ENCODE data around the gene PKP2.
"Not testable (repeated sequence)": the region's sequence is repeated elsewhere in the genome, so short reads cannot be mapped to it uniquely, and the experiment has no call there.

The PKP2 gene

DNA sequence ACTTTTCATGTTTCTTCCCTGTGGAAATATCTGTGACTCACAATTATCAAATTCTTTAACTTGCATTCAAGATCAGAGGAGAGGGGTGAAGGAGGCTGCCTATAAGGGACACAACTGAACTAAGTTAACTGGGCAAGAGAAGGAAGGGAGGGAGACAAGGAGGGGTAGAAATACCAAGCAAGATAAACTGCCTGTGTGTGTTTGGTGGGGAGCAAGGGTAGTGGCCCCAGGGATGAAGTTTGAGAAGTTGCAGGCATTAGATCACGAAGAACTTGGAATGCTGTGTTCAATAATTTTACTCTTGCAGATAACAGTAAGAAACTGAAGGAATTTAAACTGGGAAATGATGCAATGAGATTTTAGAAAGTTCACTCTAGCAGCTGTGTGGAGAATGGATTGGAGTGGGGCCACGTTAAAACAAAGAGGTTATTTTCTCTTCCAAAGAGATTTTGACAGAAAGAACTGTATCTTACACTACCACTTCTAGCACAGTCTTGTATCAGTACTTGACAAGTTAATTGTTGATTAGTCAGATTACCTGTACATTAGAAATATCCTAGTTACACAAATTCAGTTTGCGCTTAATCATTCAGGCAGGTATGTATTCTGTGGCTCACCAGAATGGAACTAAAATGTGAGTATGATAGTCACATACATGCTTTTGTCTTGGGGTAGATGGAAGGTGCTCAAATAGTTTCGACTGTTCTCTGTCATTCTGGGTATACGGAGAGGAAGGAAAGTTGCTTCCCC, 7.4 kb downstream of the PKP2 start:
- peaks cover 0 to 7% of the 10 kb centered on the region in 2 donors for H3K27me3 ChIP-seq
- H3K4me1 ChIP-seq = no peaks in the 10 kb centered on the region
- no peak overlapping the region for H3K4me3 ChIP-seq
- no peak overlapping the region for H3K27ac ChIP-seq
- intact Hi-C loops (cut with DNase I; ENCODE audit: low total_unique reads) = no loop called here
- no peaks in the 10 kb centered on the region for H3K36me3 ChIP-seq
- H3K9me3 ChIP-seq = no peaks in the 10 kb centered on the region
- TF ChIP-seq, protein P1, sequence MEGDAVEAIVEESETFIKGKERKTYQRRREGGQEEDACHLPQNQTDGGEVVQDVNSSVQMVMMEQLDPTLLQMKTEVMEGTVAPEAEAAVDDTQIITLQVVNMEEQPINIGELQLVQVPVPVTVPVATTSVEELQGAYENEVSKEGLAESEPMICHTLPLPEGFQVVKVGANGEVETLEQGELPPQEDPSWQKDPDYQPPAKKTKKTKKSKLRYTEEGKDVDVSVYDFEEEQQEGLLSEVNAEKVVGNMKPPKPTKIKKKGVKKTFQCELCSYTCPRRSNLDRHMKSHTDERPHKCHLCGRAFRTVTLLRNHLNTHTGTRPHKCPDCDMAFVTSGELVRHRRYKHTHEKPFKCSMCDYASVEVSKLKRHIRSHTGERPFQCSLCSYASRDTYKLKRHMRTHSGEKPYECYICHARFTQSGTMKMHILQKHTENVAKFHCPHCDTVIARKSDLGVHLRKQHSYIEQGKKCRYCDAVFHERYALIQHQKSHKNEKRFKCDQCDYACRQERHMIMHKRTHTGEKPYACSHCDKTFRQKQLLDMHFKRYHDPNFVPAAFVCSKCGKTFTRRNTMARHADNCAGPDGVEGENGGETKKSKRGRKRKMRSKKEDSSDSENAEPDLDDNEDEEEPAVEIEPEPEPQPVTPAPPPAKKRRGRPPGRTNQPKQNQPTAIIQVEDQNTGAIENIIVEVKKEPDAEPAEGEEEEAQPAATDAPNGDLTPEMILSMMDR (IDR thresholded peaks at IDR 0.05) = no peak
- DNase-seq = no peak

DNA sequence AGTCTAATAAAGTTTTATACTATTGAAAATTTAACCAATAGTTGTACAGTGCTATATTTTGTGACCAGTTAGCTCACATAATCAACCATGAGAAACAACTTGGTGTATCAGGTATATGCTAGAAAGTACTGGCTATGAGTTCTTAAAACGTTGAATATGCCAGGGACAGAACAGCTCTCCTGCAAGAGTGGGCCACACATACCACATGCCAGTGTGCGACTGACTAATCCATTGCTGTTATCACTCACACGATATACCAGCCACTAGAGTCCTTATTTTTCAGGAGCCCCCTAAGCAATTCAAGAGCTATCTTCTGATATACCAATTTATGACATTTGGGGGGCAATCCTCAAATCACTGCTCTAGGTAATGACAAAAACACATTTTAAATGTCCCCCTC, 9.5 kb downstream of the PKP2 start:
- intact Hi-C loops (cut with DNase I; ENCODE audit: low total_unique reads) = no loop called here
- Histone ChIP-seq H3K27me3 (no peaks in the 10 kb centered on the region), H3K27ac (no peak overlapping the region), H3K4me3 (no peak overlapping the region), H3K9me3 (no peaks in the 10 kb centered on the region), H3K4me1 (no peaks in the 10 kb centered on the region), H3K36me3 (no peaks in the 10 kb centered on the region)
- TF ChIP-seq, protein P1 (IDR thresholded peaks at IDR 0.05) = no peak
- DNase-seq = no peak

DNA sequence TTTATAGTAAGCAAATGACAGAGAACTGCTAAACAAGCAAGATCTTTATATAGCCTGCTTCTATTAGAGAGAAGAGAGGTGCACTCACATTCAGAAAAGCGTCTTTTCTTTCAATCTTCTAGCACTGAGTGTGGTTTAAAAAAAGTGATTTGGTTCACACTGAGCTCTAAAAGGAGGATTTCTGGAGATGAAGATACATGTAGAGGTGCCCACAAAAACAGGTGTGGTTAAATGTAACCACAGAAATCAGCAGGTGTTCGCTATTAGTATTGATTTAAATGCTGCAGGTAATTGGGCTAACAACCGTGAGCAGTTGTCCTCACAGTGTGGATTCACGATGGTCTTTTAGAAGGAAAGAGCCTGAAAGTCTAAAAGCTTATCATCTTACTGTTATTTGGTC, 10.7 kb downstream of the PKP2 start:
- intact Hi-C loops (cut with DNase I; ENCODE audit: low total_unique reads) = no loop called here
- no peak for DNase-seq
- H3K27me3 ChIP-seq = no peaks in the 10 kb centered on the region
- TF ChIP-seq, protein P1 (IDR thresholded peaks at IDR 0.05) = no peak
- H3K36me3 ChIP-seq = no peaks in the 10 kb centered on the region
- H3K4me1 ChIP-seq = no peaks in the 10 kb centered on the region
- no peaks in the 10 kb centered on the region for H3K9me3 ChIP-seq
- no peak overlapping the region for H3K27ac ChIP-seq
- H3K4me3 ChIP-seq = no peak overlapping the region

DNA sequence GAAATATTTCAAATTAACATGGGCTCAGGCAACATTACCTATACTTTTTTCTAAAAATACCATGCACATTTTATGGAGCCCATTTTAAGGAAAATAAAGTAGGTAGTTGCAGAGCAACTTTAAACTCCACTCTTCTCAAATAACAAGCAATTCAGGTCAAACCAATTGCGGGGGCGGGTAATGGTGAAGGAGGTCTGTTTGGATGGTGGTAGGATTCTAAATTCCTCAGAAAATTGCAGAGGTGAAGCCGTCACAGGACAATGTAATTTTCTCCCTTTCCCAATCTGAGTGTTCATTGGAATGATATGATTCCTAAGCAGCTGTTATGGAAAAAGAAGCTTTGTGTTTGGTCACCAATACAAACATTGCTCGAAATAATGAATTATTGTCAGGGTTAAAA, 11.6 kb downstream of the PKP2 start:
- TF ChIP-seq, protein P1 (IDR thresholded peaks at IDR 0.05) = no peak
- no peak for DNase-seq
- no peak overlapping the region for H3K4me3 ChIP-seq
- H3K4me1 ChIP-seq = no peaks in the 10 kb centered on the region
- no peaks in the 10 kb centered on the region for H3K27me3 ChIP-seq
- H3K9me3 ChIP-seq = no peaks in the 10 kb centered on the region
- H3K27ac ChIP-seq = no peak overlapping the region
- intact Hi-C loops (cut with DNase I; ENCODE audit: low total_unique reads) = no loop called here
- H3K36me3 ChIP-seq = no peaks in the 10 kb centered on the region

DNA sequence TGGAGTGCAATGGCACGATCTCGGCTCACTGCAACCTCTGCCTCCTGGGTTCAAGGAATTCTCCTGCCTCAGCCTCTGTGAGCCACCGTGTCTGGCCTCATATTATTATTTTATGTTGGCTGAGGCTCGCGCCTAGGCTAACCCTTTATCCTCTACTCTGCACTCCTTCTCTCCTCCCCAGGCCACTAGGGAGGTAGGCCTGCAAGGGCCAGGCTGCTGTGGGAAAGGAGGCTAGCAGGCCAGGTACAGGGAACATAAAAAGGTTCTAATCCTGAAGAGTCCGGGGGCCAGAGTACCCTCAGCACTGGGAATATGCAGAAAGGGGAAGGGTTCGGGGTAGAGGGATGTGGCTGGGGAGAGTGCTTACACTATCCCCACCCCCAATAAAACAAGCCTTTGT, 14.9 kb downstream of the PKP2 start:
- Histone ChIP-seq H3K4me3 (no peak overlapping the region), H3K27me3 (no peaks in the 10 kb centered on the region), H3K4me1 (no peaks in the 10 kb centered on the region), H3K9me3 (no peaks in the 10 kb centered on the region), H3K27ac (no peak overlapping the region), H3K36me3 (no peaks in the 10 kb centered on the region)
- intact Hi-C loops (cut with DNase I; ENCODE audit: low total_unique reads) = no loop called here
- TF ChIP-seq, protein P1 (IDR thresholded peaks at IDR 0.05) = no peak
- DNase-seq = no peak

DNA sequence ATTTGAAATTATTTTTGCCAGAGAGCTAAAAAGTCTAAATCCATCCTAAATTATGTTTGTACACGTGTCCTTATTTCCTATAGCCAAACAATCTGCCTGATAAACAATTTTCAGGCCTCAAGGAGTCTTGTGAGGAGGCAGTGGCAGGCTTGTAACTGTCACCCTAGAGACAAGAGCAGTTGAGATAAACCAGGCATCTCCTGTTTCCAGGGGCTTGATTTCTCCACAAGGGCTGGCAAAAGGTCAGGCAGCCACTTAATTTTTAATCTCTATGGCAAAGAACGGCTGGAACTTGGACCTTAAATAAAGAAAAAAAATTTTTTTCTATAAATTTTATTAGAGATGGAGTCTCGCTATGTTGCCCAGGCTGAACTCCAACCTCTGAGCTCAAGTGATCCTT, 15.5 kb downstream of the PKP2 start:
- no peaks in the 10 kb centered on the region for H3K36me3 ChIP-seq
- TF ChIP-seq, protein P1 (IDR thresholded peaks at IDR 0.05) = no peak
- intact Hi-C loops (cut with DNase I; ENCODE audit: low total_unique reads) = no loop called here
- H3K27ac ChIP-seq = no peak overlapping the region
- no peak for DNase-seq
- no peaks in the 10 kb centered on the region for H3K4me1 ChIP-seq
- H3K4me3 ChIP-seq = no peak overlapping the region
- no peaks in the 10 kb centered on the region for H3K27me3 ChIP-seq
- no peaks in the 10 kb centered on the region for H3K9me3 ChIP-seq

DNA sequence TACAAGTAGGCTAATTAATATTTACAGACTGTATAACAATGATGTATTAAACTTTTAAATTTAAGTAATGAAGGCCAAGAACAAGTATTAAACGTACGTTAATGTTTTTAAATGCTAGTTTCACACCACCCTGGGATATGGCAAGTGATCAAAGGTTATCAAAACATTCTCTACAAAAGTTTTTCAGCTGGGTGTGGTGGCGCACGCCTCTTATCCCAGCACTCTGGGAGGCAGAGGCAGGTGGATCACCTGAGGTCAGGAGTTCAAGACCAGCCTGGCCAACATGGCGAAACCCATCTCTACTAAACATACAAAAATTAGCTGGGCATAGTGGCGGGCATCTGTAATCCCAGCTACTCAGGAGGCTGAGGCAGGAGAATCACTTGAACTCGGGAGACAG, 17.5 kb downstream of the PKP2 start:
- H3K9me3 ChIP-seq; H3K27ac ChIP-seq; H3K36me3 ChIP-seq; H3K4me1 ChIP-seq; DNase-seq; H3K4me3 ChIP-seq; H3K27me3 ChIP-seq; intact Hi-C loops (cut with DNase I; ENCODE audit: low total_unique reads): not testable (repeated sequence)

All from tibial artery (tissue), 4 donors.